NCI-H2227 (cell line): ENCODE data around the gene TBC1D14.
"Not testable (repeated sequence)": the region's sequence is repeated elsewhere in the genome, so short reads cannot be mapped to it uniquely, and the experiment has no call there.

Experiments used
- DNase-seq: peaks from one replicate; lab custom pipeline; 2025; ENCODE audit not compliant: unreplicated experiment; lab: John Stamatoyannopoulos, UW

The TBC1D14 gene

GRCh38 chr4:7073526-7074390 is 164.1 kb downstream of the TBC1D14 start:
- DNase-seq, result peak; percentile 72

- DNase-seq, result no peak
Measured at GRCh38 chr4:7074426-7074825, 164.8 kb downstream of the TBC1D14 start.

- DNase-seq, result no peak
Measured at GRCh38 chr4:7075962-7076695, 166.5 kb downstream of the TBC1D14 start.

- no peak for DNase-seq
Measured at GRCh38 chr4:7076696-7077082, 167.1 kb downstream of the TBC1D14 start.

- DNase-seq, result no peak
Measured at GRCh38 chr4:7077371-7077770, 167.7 kb downstream of the TBC1D14 start.

- DNase-seq, result no peak
Measured at GRCh38 chr4:7078025-7078424, 168.4 kb downstream of the TBC1D14 start.

- DNase-seq, result not testable (repeated sequence)
Measured at GRCh38 chr4:7079483-7079882, 169.9 kb downstream of the TBC1D14 start.

GRCh38 chr4:7079909-7080308 is 170.3 kb downstream of the TBC1D14 start:
- DNase-seq, result not testable (repeated sequence)
